Fibroblast of the conjunctiva (primary cell): ENCODE data around the gene RAP1GAP.

Experiments
- DNase-seq: peaks from one replicate; pipeline ENCODE4 v3.0.0-alpha.2; 2010; ENCODE audit warnings: low read depth

Gene RAP1GAP

DNA sequence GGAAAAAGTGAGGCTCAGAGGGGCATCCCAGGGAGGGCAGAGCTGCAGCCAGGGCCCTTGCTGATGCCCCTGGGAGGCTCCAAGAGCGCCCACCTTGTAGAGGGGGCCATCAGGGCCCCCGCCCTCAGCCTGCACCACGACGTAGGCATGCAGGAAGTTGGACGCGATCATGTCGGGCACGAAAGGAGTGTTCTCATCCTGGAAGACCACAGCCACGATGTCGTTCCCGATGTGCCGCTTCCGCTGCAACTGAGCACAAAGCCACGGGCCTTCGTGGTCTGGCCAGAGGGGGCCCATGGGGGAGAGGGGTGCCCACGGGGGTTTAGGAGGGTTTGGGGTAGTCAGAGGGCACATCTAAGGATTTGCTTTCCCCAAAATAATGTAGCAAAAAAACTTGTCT lies 59.1 kb downstream of the RAP1GAP start:
- no peak for DNase-seq

DNA sequence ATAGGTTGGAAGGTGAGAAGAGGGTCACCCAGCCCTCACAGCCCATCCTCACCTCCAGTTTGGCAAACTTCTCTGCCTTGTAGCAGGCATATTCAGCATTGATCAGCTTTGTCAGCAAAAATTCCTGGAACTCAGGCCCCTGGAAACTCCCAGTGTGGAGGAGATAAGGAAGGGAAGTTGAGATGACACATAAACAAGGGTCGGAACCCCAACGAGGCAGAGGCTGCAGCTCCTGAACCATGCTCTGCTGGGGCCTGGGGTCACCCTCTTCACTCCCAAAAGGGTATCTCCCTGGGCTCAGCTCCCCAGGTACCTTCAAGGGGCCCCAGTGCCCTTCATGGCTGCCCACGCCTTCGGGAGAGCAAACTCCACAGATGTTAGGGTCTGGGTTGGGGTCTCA lies 60.4 kb downstream of the RAP1GAP start:
- no peak for DNase-seq

DNA sequence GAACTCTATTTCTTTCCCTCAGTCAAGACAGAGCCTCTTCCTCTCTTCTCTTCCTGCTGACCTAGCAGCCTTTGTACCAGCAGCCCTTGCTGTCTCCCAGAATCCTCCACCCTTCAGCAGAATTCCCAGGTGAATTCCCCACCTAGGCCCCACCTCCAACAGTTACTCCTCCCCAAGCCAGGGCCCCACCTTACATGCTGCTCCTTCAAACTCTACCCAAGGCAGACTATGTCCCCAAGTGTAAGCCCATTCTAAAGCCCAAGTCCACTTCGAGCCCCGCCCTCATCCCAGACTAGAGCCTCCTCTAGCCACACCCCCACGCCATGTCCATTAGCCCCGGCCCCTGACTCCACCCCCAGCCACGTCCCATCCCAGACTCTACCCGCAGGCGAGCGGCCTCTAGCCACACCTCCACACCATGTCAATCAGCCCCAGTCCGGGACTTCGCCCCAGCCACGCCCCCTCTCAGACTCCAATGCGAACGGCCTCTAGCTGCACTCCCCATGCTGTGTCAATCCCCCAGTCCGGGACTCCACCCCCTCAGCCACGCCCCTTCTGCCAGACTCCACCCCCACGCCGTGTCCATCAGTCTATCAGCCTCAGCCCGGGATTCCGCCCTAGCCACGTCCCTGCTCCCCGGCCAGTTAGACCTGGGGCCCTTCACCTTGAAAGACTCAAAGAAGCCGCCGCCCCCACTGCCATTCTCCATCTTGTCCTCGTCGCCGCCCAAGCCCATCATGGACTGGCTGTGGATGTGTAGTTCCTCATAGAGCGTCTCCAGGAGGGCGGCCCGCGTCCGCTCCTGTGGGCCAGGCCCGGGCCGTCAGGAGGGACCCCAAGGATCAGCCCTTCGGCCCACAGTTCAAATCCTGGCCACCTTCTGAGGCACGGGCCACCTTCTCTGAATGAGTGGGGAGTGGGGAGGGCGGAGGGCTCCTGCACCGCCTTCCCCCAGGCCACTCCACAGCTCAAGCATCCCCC lies 61.3 kb downstream of the RAP1GAP start:
- peak; percentile 69 for DNase-seq

DNA sequence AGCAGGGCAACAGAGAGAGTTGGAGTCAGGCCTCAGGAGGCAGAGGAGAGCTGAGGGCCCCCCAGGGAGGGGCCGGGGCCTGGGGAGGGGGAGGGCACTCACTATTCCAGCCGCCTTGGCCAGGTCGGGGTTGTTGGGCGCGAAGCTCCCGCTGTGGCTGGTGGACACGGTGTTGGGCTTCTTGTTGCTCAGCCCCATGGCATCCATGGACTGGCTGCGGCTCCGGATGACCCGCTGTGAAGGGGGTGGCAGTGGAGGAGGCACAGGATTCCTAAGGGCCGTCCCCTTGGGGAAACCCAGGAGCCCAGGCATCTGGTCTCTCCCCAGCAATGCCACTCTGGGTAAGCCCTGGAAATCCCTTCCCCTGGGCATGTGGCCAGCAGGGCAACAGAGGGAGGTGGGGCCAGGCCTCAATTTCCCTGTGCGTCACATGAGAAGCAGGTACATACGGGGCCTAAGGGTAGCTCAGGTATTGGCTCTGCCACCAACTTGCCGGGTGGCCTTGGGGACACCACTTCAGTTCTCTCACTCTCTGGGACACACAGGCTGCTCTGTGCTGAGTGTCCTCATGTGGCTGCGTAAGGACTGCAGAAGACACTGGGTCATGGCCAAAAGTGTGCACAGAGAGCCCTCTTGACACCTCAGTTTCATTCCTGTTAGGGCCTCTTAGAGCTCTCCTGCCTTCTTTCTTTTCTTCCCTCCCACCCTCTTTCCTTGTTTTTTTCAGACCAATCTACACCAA lies 63.0 kb downstream of the RAP1GAP start:
- no peak for DNase-seq

DNA sequence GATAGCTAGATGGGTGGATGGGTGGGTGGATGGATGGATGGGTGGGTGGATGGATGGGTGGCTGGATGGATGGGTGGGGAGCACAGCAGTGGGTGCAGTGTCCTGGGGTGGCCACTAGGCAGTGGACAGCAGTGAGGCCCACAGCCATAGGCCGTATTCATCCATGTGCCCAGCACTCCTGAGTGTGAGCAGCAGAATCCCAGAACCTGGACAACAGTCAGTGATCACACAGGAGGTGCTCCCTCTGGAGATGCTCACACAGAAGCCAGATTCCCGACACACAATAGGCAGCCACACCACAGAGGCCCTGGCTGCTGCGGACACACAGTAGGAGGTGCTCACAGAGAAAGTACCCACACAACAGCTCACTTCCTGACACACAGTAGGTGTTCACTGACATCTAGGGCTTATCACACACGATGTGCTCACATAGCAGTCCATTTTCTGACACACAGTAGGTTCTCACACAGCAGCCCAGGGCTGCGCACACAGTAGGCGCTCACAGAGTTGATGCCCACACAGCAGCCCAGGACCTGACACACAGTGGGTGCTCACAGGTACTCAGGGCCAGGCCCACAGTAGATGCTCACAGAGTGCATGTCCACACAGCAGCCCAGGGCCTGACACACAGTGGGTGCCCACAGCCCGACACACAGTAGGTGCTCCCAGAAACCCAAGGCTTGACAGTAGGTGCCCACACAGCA lies 64.0 kb downstream of the RAP1GAP start:
- DNase-seq = no peak

DNA sequence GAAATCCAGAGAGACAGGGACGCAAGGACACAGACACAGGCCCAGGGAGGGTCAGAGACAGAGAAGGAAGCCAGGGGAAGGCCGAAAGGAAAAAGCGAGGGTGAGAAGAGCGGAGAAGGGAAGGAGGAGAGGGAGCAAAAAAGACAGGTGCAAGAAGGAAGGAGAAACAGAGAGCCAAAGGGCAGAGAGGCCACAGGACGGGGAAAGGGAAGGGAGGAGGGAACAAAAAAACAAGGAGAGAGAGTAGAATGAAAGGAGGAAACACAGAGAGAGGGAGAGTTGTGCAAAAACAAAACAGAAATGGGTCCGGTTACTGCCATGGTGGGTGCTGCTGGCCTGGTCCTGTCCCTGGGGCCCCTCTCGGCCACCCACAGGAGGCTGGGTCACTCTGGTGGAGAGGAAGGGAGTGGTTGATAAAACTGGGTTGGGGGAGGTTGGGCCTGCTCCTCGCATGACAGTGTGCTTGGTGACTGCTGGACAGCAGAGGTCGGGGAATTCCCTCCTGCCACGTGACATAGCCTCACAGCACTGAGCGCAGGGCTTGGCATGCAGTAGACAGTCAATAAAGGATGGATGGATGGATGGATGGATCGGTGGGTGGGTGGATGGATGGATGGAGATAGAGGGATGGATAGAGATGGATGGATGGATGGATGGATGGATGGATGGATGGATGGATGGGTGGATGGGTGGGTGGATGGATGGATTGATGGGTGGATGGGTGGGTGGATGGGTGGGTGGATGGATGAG lies 64.8 kb downstream of the RAP1GAP start:
- DNase-seq = no peak

DNA sequence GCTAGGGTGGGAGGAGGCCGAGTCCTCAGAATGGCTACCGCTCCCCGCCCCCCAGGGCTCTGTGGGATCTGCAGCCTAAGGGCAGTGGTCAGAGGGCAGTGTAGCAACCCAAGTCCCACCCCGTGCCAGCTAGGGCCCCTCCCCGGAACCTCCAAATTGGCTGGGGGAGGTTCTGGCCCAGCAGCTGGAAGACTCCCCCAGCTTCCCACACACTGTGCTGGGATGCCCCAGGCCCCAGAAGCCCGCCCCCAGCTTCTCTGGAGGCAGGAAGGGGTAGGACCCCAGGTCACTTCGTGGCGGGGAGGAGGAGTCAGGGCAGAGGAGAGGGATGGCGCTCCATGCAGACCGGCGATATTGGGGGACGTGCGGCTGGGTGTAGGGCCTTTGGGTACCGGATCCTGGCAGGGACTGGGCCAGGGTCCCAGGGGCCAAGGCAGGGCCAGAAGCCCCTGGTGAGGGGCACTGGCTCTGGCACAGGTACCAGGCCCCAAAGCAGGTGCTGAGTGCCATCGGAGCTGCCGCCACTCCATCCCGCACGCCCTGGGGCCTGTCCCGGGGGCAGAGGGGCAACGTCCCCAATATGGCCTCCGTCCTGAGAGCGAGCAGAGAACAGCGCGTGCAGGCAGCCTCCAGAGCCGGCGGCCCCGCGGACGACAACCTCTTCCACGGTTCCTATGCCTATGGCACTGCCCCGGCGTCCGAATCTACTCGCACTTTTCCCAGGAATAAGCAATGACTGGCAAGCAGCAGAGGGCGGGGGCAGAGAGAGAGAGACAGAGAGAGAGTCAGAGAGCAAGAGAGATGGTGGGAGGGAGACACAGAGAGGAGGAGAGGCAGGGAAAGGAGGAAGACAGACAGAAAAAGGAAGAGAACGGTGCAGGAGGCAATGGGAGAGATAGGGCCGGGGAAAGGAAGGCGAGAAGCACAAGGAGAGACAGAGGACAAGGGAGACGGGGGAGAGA lies 65.7 kb downstream of the RAP1GAP start:
- no peak for DNase-seq

DNA sequence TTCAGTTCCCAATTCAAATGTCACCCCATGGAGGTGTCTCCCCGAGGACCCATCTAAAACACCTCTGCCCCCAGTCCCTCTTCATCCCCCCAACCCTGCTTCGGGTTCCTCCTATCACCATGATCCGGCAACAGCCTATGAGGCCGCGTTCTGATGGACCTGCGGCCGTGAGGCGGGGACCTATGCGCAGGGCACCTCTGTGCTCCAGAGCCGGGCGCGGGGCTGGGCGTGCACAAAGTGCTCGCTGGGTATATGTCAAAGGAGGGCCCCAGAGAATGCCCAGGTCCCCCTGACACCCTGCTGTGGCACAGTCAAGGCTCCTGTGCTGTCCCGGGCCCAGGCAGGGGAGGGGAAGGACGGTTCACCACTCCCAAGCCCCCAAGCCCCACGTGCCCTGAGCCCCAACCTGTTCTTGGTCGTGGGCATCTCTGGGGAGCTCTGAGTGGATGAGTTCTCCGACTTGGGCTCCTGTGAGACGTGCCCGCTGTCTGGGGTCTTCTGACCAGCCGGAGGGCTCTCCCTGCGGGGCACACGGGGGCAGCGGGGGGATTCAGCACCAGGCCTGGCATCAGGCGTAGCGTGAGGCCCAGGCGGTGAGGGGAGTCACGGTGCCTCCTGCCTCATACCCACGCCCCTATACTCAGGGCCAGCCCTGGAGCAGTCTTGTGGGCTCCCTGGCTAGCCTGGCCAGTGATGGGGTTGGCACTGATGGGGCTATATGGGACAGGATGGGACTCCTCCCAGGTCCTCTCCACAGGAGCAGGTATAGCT lies 67.7 kb downstream of the RAP1GAP start:
- DNase-seq = no peak

DNA sequence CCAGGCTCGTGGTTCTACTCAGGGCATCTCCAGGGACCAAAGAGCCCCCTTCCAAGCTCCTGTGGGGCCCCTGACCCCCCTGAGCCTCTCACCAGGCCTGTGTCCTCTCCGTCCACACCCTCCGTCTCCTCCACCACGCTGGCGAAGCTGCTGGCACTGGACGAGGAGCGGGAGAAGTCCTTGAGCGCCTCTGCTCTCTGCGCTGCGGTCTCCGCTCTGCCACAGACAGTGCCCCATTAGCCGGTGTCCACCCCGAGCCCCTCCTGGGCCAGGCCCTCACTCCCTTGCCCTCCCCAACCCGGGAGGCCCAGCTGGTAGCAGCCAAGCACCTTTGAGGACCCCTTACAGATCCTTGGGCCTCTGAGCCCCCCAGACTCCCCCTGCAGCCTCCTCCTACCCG lies 69.8 kb downstream of the RAP1GAP start:
- DNase-seq = no peak

DNA sequence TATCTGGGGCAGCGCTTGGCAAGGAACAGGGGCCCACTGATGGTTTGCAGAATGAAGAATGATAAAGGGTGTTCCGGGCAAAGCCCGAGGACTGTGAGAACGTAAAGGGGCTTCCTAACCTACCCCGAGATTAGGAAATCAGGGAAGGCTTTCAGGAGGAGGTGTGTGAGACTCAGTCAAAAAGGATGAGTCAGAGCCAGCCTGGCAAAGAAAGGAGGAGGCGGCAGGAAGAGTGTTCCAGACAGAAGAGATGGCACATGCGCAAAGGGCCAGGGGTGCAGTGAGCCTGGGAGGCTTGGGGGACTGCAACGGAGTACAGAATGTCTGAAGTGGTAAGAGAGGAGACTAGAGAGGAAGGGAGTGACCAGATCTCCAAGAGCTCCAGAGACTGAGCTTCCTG lies 70.3 kb downstream of the RAP1GAP start:
- DNase-seq = no peak

DNA sequence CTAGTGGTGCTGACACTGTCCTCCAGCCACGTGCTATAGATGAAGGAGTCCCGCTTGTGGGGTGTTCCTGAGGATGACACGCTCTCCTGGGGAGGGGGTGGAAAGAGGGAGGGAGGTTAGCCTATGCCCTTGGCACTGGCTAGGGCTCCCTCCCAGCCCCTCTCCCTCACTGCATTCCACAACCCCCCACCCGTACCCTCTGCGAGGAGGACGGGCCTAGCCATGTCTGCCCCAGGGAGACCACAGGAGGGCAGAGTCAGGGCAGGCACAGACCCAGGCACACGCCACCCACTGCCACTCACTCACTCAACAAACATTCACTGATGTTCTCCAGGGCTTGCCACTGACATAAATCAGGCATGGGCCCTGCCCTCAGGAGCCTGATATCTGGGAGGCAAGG lies 70.7 kb downstream of the RAP1GAP start:
- no peak for DNase-seq

DNA sequence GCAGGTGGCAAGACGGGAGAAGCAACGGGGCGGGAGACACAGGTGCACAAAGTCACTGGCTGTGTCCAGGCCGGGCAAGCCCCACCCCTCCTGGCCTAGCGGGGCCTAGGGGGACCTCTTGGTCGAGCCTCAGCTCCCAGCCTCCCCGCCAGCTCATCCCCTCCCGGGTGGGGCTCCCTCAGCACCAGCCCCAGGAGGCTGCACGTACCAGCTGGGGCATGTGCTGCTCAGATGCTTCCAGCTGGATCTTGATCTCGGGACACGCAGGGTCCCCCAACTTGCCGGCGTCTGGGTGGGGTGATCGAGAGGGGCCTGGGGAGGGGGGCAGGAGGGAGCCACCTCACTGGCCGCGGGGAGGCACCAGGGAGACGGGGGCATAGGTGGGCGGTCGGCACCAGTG lies 71.4 kb downstream of the RAP1GAP start:
- no peak for DNase-seq

DNA sequence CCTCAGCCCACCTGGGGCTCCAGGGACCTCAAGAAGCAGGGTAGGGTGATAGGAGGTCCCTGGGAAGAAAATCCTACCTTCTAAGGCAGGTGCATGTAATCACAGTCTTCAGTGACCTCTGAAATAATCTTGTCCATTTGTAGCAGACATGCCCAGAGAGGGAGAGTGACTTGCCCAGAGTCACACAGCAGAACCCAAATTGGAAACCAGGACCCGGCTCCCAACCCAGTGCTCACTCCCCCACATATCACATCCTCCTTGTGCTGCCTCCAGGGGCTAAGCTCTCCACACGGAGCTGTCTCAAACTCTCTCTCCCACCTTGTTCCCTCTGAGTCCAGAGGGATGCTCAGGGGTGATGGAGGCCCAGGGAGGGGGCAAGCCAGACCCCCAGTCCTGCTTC lies 72.5 kb downstream of the RAP1GAP start:
- no peak for DNase-seq

DNA sequence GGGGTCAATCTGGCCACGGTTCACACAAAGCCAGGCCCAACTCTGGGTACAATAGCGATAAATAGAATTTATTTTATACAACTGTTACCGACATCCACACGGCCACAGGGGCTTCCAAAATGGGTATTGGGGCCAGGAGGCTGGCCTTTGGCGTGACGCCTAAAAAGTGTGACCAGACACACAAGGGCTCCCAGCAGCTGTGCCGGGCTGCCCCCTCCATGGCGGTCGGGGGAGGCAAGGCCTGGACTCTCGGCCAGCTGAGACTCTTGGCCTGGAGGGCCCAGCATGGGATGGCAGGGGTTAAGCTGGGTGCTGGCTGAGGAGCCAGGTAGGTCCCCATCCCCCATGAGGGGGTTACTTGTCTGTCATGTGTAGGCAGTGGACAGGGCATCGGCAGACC lies 73.0 kb downstream of the RAP1GAP start:
- DNase-seq = no peak

DNA sequence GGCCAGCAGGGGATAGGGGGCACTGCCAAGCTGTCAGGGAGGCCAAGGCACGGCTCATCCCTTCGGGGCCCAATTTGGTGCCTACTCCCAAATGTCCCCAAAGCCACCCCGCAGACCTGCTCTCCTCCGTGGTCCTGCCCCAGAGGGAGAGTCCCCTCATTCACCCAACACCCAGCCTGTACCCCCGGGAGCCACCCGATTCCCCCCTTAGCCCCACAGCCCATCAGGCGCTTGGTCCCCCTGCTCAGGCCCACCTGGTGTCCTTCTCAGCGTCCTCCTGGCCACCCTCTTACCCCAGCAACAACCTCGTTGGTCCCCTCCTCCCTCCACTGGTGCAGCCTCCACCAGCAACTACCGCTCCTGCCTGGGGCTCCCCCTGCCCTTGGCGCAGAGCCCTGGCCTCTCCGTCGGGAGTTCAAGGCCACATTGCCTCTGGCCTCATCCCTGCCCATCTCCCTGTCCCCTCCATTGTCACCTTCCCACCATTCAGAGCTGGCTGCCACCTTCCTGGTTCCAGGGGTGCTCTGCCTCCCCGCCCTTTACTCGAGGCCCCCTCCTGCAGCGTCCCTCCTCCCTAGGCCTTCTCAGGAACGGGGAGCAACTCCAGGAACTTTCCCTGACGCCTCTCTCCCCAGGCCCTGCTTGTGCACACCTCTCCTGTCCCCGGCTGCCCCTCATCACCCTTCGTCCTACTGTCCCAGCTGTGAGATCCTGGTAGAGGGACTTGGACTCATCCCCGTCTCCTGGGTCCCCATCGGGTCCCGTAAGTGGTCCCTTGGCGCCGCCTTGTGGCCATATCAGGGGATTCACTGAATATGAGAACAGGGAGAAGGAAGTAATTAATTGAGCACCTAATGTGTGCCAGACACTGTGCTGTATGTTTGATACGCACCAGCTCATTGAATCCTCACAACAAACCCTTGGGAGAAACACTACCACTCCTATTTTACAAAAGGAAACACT lies 73.9 kb downstream of the RAP1GAP start:
- peak; percentile 18 for DNase-seq

DNA sequence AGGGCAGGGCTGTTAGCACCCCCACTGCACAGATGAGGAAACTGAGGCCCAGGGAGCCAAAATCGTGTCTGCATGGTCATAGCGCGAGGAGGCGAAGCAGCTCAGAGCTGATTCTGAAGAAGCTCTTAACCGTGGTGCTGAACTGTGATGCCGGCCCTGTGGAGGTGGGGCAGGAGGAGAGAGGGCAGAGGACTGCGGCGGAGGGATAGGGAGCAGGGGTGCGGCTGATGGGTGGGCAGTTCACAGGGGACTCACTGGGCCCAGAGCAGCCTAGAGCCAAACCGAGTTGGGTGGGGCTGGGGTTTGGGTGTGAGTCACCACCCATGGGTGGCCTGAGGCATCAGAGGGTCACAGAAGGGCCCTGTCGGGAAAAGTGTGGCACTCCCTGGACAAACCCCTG lies 74.7 kb downstream of the RAP1GAP start:
- no peak for DNase-seq

DNA sequence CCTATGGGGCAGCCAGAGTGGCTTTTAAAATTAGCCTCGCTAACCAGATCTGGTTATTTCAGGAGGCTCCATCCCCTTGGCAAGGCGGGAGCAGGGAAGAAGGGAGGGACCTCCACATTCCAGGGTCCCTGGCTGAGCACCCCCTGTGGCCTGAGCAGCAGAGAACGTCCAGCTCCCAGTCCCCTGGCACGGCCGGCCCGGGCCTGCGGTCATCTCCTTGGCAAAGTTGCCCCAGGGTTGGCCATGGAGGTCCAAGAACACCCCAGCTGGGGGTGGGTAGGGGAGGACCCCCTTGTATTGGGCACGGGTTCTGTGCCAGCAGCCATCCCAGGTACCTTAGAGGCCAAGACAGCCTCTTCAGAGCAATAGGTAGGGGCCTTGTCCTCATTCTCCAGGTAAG lies 75.9 kb downstream of the RAP1GAP start:
- DNase-seq = no peak

DNA sequence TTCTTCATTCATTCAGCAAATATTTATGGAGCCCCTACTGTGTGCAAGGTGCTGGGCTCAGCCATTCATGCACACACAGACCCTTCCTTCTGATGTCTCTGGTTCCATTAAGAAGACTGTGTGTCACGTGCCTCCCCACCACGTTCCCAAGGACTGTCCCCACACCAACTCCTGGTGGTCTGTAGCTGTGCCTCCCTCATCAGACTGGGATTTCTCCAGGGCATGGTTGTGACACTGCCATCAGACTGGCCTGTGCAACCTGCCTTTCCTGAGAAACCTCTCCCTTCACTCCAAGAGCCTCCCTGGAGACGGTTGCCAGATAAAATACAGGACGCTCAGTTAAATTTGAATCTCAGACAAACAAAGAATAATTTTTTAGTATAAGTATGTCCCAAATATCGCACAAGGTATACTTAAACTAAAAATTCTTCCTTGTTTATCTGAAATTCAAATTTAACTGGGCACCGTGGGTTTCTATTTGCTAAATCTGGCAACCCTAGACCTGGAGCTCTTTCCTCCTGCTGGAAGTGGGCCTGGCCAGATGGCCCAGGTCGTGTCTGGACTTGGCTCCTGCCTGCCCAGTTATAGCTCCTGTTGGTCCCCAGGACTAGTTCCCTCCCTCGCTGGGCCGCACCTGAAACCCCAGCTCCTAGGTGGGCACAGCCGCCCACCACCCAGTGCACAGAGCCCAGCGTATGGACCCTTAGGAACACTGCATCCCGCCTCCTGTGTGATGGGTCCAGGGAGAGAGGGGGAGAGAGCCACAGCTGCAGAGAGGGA lies 76.9 kb downstream of the RAP1GAP start:
- no peak for DNase-seq
